GM19035 (cell line): ENCODE results near the gene ALDH1A3.

Experiments used
- ATAC-seq: cut with Tn5 transposase; IDR thresholded peaks from one replicate; pipeline ENCODE4 v1.9.1; 2021; ENCODE audit not compliant: unreplicated experiment

The ALDH1A3 gene

DNA sequence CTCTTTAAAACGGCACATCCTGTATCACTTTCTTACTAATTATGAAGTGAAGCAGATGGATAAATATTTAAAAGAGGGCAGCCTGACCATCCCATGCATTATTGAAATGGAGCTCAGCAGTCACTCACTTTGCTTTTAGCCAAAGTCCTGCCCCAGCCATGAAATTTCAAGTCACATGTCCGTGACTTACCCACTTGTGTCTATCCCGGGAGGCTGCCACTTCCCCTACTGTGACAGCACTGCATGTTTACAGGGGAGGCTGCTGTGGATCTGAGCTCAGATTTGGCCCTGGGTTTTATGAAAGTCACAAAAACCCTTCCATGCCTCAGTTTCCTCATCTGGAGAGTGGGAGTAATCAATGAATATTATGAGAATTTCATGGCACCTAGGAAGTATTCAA lies 21.7 kb downstream of the ALDH1A3 start:
- no peak for ATAC-seq

DNA sequence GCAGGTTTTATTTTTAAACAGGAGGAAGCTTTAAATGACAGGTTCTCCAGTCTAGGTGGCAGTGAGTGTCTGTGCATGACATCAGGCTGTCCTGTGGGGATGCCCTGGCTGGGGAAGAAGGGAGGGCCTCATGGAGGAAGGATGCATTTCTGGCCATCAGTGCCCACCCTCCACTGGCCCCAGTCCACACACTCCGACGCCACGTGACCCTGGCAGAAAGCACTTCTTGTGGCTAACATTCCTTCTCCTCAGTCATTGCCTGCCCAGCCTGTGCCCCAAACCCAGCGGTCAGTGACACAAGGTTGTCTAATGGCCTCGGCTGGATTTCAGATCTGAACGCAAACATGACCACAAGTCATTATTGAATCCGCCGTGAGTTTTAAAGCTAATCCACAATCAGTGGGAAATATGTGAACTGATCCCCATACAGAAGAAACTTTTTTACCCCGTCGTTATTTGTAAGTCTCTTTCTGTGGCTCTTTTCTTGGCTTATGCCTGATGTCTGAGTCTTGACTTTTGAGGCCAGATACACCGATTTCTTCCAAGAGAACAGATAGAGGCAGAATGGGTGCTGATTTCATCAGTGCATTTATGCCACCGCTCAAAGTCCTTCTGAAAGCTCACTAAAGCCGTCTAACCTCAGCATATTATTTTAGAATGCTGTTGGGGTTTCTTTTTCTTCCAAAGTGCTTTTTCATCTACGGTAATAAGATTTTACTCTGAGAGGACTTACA lies 22.2 kb downstream of the ALDH1A3 start:
- no peak for ATAC-seq

DNA sequence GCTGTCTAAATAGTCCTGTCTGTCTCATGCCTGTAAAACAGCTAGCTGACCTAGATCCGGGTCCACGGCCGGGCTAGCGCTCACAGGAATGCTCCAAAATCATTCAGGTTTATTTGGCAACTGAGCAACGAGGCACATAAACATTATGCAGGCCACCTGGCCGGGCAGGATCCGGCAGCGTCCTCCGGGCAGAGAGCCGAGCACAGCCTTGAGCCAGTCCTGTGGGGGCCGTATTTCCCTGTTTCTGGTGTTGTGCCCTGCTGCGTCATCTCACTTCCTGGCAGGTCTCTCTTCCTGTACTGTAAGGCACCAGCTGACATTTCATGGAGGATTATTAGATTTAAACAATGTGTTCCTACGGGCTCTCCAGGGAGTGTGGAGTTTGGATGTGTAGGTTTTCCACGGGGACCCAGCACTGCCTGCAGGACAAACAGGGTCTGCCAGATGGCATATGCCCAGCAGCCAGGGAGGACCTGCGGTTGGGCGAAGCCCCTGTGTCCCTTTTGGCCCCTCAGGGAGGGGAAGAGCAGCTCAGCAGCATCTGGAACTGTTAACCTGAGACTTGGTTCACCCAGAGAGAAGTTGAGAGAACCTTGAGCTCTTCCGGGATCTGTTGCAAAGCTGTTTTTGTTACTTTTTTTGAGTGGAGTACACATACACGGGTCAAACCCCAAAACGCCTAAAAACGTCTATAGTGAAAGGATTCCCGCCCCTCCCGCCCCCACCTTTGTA lies 23.0 kb downstream of the ALDH1A3 start:
- no peak for ATAC-seq

DNA sequence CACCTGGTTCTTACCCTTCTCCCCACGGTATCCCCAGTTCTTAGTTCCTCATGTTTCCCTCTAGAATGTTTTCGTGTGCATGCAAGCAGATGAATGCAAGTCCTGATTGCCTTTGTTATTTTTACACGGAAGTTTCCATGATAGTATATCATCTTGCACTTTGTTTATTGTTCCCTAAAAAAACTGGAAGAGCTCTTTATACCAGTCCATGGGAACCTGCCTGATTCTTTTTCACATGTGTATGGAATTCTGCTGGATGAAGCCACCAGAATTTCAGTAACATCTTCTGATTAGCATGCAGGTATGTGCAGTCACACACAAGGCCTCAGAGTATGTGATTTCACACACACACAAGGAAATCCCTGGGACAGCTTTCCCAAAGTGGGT lies 23.5 kb downstream of the ALDH1A3 start:
- ATAC-seq = no peak

DNA sequence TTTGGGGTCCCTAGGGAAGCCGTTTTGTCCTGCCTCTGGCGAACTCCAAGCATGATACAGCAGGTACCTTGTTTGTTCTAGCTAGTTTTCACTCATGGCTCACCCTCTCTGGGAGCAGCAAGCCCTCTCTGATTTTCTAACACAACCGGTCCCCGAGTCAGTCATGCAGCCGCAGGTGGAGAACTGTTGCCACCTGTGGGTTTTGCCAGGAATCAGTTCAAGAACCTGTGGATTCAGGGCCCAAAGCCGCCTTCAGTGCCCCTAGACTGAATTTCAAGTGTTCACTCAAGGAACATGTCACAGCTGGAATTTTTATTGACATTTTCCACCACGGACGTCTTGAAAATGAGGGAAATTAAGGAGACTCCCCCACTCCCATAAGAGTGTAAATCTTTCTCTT lies 26.2 kb downstream of the ALDH1A3 start:
- ATAC-seq = no peak

DNA sequence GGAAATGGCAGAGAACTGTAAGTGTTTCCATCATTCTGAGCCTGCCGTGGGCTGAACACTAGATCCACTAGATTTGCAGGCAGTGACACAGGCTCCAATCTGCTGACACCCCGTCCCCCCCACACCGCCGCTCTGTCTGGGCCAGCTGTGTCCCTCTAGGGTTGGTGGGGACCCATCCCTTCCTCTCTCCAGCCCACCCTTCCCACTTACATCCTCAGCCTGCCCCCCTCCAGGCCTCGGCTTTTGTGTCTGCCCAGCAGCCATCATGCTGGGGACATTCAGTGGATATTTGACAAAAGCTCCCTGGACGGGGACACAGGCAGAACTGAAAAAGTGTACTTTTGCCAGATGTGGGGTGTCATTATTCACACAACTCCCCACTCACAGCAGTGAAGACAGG lies 28.8 kb downstream of the ALDH1A3 start:
- ATAC-seq = no peak

DNA sequence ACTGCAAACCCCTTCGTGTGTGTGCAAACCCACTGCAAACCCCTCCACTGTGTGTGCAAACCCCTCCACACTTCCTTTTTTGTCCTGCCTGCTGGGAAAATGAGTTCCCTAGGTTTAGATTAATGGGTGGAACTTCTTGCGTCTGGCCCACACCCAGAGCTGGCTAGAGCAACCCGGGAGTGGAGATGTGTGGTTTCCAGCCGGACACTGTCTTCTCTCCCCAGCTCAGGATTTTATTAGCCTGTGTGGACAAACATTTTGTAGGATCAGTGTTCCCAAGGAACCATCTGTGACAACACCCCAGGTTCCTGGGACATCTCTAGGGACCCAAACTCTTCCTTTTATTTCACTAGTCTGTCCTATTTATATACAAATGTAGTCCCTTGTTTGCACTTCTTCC lies 29.9 kb downstream of the ALDH1A3 start:
- no peak for ATAC-seq

DNA sequence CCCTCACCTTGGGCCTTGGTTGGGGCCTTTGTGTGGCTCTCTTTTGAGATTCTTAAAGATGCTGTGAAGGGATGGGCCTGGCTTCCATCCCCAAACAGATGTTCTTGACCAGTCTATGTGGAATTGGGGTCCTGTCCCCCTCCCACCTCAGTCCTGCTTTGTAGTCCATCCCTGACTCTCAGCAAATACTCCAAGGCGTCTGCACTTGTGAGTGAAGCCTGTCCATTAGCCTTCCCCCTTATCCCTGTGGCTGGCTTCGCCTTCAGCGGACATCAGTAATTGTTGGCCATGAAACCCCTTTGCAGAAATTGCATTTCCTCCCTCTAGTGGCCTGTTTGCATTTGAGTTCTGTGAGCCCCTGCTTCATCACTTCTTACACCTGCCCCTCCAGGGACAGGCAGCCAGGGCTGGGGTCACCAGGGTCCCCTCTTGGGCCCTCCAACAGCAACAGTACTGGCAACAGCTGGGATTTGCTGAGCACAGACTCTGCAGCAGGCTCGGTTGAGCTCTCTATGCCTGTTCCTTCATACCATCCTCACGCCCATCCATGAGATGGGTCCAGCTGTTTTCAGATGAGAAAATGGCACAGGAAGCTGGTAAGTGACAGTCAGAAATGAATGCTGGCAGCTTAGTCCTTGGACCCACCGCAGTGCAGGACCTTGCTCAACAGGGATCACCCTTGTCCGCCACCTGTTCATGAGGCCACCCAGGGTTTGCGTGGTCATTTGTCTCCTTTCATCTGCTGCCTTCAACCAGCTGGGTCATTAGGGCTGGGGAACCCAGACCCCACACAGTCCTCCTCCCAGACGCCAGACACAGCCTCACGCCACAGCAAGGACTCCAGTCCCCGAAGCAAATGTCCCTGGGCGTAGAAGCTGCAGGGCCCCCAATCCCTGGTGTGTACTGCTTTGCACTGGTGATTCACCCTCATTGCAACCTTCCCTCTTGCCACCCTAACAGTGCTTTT lies 30.6 kb downstream of the ALDH1A3 start:
- no peak for ATAC-seq

DNA sequence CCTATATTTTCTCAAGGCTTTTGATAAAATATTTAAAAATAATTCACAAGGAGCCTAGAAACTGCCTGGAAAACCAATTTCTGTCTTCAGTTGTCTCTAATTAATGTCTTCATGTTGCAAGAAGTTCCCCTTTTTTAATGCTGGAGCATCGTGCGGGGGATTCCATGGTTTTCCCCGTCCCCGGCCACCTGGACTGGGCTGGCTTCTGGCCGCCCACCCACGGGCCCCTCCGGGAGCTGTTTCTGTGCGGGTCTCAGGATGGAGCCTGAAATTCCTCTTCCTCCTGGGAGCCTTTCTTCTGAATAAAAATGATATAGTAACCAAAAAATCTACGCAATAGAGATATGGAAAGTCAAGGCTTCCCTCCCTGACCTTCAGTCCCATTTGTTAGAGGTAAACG lies 31.5 kb downstream of the ALDH1A3 start:
- no peak for ATAC-seq

DNA sequence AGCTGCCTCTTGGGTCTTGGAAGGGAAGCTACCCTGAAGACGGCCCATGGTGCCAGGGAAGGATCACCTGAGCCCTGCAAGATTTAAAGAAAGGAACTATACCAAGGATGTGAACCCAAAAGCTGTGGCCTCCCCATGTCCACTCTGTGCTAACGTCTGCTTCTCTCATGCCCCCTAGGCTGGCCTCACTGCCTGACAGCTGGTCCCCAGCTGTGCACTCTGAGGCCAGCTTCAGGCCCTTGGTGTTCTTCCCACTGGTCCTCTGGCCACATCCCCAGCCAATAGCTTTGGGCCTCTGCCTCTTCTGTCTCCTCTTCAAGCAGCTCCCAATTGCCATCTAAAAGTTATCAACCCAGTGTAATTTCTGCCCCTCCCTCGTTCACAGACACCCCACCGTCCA lies 34.3 kb downstream of the ALDH1A3 start:
- ATAC-seq = no peak

DNA sequence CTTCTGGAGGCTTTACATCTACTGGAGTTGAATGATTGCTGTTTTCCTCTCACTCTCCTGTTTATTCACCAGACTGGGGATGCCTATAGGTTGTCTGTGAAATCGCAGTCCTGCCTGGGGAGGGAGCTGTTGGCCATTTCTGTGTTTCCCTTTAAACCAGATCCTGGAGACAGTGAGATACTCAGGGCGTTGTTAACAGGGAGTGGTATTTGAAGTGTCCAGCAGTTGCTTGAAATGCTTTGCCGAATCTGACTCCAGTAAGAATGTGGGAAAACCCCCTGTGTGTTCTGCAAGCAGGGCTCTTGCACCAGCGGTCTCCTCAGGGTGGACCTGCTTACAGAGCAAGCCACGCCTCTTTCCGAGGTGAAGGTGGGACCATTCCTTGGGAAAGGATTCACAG lies 35.2 kb downstream of the ALDH1A3 start:
- no peak for ATAC-seq

DNA sequence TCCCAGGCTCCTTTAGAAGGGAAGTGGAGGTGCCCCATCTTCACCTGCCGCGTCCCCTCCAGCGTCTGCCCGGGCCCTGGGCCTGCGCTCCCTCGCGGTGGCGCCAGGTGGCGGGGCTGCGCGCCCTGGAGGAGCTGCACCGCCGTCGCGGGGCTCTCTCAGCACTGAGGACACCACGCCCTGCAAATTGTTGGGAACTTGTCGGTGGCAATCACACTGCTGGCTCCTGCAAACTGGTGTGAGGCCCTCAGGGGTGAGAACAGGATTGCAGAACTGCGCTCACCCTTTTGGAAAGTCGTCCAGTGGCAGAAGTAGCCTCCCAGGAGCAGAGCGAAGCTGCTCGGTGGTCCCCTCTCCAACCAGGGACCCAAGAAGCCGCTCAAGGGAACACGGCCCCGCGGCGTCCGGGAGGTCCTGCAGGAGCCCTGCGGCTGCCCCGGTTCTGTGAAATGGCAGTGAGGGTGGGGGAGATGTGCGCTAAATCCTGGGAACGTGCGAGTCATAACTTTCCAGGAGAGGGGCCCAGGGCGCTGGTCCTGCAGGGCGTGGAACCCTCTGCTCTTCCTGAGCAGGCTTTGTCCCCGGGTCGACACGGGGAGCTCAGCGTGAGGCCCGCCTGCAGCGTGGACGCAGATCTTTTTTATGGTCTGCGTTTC lies 38.5 kb downstream of the ALDH1A3 start:
- ATAC-seq = peak; percentile 55

DNA sequence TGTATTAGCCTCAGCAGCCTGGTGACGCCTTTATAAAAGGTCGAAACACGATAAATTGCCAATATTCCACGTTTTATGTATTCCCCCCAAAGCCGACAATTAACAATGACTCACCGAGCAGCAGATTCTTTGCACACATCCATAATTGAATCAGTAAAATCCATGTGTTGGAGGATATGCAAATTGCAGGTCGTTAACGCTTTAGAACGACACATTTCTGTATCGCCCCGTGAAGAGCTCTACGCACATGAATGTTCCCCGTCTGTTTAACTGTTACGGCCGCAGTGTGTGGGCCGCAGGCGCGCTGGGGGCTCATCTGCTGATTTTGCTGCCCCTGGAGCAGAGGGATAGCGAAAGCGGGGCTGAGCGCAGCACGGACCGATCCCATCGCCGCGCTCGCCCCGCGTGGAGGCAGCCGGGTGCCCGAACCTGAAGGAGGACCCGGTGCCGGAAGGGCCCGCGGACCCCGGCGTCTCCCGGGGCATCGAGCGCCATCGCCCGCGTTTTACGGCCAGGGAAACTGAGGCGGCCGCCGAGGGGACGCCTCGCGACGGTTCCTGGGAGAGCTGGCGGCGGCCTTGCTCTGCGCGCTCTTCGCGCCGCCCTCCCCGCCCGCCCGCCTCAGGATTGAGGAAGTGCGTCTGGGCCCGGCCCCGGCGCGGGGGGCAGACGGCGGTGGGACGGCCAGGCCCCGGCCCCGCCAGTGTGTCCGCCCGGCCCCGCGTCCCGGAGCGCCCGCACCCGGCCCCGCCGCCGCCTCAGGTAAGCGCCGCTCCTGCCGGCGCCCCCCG lies 39.3 kb downstream of the ALDH1A3 start, which contains the start of gene LRRK1:
Gene LRRK1 (plus strand): TSS at position 668 of the 791 bp plus-strand sequence. CDS start 5,276 bp downstream, outside the sequence.
- ATAC-seq = no peak

DNA sequence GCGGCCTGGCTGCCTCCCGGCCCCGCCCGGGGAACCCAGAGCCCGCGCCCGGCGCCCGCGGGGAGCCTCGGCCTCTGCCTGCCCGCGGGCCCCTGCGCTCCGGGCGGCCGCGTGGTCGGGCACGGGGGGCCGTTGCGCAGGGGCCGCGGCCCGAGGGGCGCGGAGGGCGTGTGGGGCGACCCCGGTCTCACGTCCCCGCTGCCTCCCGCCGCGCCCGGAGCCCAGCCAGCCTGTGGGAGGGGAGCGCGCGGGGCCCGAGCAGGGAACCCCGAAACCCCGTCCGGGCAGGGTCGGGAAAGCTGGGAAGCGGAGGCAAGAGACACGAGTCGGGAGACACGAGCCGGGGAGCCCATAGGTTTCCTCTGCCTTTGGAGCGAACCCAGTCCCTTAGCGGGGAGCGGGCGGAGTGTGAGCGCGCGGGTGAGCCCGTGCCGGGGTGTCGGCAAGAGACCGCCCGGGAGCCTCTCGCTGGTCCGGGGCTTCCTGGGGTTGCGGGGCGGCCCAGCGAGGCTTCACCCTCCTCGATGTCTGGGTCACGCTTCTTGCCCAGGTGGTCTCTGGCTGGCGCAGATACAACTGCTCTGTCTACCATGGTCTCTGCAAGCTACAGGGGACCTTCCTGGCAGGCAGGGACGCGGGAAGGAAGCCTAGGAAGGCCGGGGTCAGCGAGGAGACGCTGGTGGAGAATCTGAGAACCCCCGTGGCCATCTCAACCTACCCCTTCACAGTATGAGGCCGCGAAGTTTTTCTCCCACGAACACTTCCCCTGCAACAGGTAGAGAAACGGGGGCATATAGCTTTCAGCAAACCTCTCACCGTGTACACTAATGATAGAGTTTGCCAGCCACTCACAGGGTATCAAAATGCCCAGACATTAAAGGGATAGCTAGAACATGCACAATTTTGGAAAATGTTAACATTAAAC lies 40.1 kb downstream of the ALDH1A3 start:
- no peak for ATAC-seq

DNA sequence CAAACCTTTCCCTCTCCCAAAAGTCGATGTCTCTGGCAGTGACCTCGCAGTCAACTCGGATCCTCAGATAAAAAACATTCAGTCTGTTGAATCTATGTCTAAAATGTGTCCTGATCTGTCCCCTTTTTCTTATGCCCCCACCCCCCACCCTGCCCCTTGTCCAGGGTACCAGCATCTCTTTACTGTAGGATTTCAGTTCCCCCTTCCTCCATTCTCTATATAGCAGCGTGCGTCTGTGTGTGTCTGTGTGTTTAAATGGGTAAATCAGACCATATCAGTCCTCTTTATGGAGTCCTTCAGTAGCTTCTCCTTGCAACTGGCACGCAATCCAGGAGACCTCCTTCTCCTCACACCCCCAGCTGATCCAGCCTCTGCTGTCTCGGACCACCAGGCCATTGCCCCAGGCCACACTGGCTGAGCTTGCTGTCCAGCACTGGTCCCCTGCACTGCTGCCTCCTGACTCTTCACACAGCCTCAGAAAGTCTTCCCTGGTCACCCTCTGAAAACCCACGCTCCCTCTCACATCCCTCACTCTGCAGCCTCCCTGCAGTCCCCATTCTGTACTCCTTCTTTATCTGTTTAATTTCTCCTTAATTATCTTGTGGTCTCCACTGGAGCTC lies 41.0 kb downstream of the ALDH1A3 start:
- ATAC-seq = no peak

DNA sequence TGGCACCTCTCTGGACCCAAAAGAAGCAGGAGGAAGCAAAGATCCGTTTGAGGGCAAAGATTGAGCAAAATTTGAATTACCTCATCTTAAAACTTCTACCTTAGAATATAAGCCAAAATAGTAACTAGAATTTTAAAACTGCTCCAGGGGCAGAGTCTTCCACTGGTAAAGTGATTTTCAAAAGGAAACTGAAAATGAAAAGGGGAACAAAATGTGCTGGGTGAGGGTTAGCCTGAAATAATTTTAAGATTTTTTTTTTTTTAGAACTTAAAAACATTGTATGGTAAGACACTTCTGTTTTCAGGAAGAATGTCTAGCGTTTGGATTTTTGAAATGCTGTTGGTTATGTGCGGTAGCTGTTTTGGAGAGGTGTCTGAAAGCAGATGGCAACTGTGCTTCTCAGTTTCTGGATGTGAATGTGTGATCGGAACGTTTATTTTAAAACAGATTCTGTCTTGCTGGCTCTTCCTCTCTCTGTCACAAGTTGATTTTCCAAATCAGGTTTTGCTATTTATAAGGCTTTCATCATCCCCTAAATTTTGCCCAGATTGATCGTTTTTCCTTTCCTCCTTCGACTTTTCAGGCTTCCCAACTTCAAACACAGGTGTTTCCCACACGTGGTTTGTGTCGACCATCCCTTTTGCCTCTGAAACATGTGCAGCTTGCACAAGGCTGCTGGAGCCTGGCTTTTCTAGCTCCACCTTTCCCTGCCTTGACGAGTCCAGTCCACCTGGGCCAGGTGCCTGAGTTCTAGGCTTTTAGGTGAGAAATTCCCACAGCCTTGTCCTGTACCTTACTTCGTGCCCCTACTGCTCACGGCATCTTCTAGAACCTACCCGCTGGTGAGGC lies 42.8 kb downstream of the ALDH1A3 start:
- ATAC-seq = no peak

DNA sequence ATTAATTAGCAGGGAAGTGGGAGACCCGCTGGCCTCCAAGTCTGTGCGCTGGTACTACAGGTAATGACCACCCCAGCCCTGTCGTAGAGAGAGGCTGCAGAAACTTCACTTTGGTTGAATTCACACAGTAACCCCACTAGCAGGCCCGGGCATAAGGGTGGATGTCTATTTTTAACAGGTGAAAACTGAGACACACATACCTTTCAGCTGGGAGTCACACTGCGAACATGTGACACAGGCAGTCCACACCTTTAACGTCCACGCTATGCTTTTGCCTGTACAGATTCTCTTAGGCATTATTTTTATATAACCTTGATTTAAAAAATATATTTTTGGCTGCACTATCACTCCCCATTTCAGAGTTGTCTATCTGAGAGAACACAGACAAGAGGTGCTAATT lies 43.4 kb downstream of the ALDH1A3 start:
- ATAC-seq = no peak

DNA sequence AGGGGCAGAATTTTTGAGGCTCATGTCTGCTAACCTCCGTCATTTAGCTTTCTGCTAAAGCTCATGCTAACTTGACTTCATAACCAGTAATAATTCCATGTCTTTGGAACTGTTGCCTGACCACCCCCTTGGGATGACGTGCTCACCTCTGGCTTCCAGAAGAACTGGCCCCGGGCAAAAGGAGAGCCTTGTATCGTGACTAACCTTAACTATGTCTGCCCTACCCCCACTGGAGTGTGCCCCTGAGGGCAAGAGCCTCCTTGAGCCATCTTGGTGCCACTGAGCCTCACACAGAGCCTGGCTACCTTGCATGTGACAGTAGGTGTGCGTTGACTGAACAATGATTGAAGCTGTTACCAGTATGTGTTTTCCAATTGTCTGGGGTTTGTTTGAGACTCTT lies 44.3 kb downstream of the ALDH1A3 start:
- ATAC-seq = no peak
